H9 (cell line): ENCODE data around the gene TSPAN32. TPM values are rescaled to one million over a fixed set of nuclear protein-coding genes. Genes with fewer than 3 reads are reported as not detected.

ENCODE experiments used
- DNase-seq: peaks from one replicate; pipeline ENCODE4 v3.0.0-alpha.2; 2017
- H2AFZ ChIP-seq: one replicate; pipeline ENCODE4 v1.6.1; 2013; ENCODE audit warnings: mild to moderate bottlenecking, low read length, control low read depth, moderate library complexity
- H2AK5ac ChIP-seq: 2 replicates; pipeline ENCODE4 v1.6.1; 2013; ENCODE audit warnings: low read length, control low read depth, mixed read lengths; ENCODE audit not compliant: insufficient read length
- H2BK120ac ChIP-seq: one replicate; pipeline ENCODE4 v1.6.1; 2013; ENCODE audit warnings: low read depth, mild to moderate bottlenecking, low read length, control low read depth, inconsistent platforms; ENCODE audit not compliant: poor library complexity, severe bottlenecking
- H2BK12ac ChIP-seq: 2 replicates; pipeline ENCODE4 v1.6.1; 2013; ENCODE audit warnings: low read length, control low read depth, mixed read lengths, low read depth; ENCODE audit not compliant: insufficient read length
- H2BK15ac ChIP-seq: 2 replicates; pipeline ENCODE4 v1.6.1; 2013; ENCODE audit warnings: low read depth, low read length, control low read depth
- H2BK20ac ChIP-seq: one replicate; pipeline ENCODE4 v1.6.1; 2013; ENCODE audit warnings: low read depth, mild to moderate bottlenecking, low read length, control low read depth, inconsistent platforms; ENCODE audit not compliant: poor library complexity, severe bottlenecking
- H2BK5ac ChIP-seq: 2 replicates; pipeline ENCODE4 v1.6.1; 2013; ENCODE audit warnings: low read length, control low read depth, mixed read lengths; ENCODE audit not compliant: insufficient read length
- H3K14ac ChIP-seq: 2 replicates; pipeline ENCODE4 v1.6.1; 2013; ENCODE audit warnings: low read length, control low read depth; ENCODE audit not compliant: insufficient read depth
- H3K18ac ChIP-seq: 2 replicates; pipeline ENCODE4 v1.6.1; 2013; ENCODE audit warnings: low read depth, mild to moderate bottlenecking, mixed read lengths, low read length, control low read depth; ENCODE audit not compliant: insufficient read length
- H3K23ac ChIP-seq: 2 replicates; pipeline ENCODE4 v1.6.1; 2013; ENCODE audit warnings: low read length, control low read depth, mixed read lengths, low read depth; ENCODE audit not compliant: insufficient read length
- H3K23me2 ChIP-seq: 2 replicates; pipeline ENCODE4 v1.6.1; 2013; ENCODE audit warnings: low read depth, mild to moderate bottlenecking, mixed read lengths, low read length, control low read depth; ENCODE audit not compliant: insufficient read length, poor library complexity, severe bottlenecking
- H3K27ac ChIP-seq: 2 replicates; pipeline ENCODE4 v1.5.1; 2013; ENCODE audit warnings: low read length, control low read depth, mixed read lengths, low read depth; ENCODE audit not compliant: insufficient read length
- H3K27me3 ChIP-seq: 2 replicates; pipeline ENCODE4 v1.6.1; 2013; ENCODE audit warnings: low read length, control low read depth, inconsistent platforms; ENCODE audit not compliant: insufficient read depth
- H3K4ac ChIP-seq: 2 replicates; pipeline ENCODE4 v1.6.1; 2013; ENCODE audit warnings: low read depth, mild to moderate bottlenecking, control low read depth, inconsistent platforms, low read length, moderate library complexity
- H3K4me1 ChIP-seq: 2 replicates; pipeline ENCODE4 v1.6.1; 2013; ENCODE audit warnings: low read length, control low read depth, inconsistent platforms; ENCODE audit not compliant: insufficient read depth
- H3K4me2 ChIP-seq: 2 replicates; pipeline ENCODE4 v1.6.1; 2013; ENCODE audit warnings: low read length, control low read depth, mixed read lengths; ENCODE audit not compliant: insufficient read length, insufficient read depth
- H3K56ac ChIP-seq: 2 replicates; pipeline ENCODE4 v1.6.1; 2013; ENCODE audit warnings: low read depth, mild to moderate bottlenecking, mixed read lengths, low read length, control low read depth; ENCODE audit not compliant: insufficient read length
- H3K79me1 ChIP-seq: 2 replicates; pipeline ENCODE4 v1.6.1; 2013; ENCODE audit warnings: low read depth, mild to moderate bottlenecking, moderate library complexity, low read length, control low read depth, inconsistent platforms; ENCODE audit not compliant: insufficient read depth, poor library complexity, severe bottlenecking
- H3K79me2 ChIP-seq: 2 replicates; pipeline ENCODE4 v1.6.1; 2013; ENCODE audit warnings: low read length, control low read depth, inconsistent platforms; ENCODE audit not compliant: insufficient read depth
- H3K9ac ChIP-seq: 2 replicates; pipeline ENCODE4 v1.6.1; 2013; ENCODE audit warnings: low read length, control low read depth, mixed read lengths; ENCODE audit not compliant: insufficient read length; ENCODE audit errors: extremely low read depth
- H3K9me3 ChIP-seq: one replicate; pipeline ENCODE4 v1.6.1; 2013; ENCODE audit warnings: low read depth, low read length, inconsistent platforms; ENCODE audit not compliant: control insufficient read depth
- H3T11ph ChIP-seq: one replicate; pipeline ENCODE4 v1.6.1; 2013; ENCODE audit warnings: mild to moderate bottlenecking, low read length, control low read depth, inconsistent platforms
- H4K20me1 ChIP-seq: one replicate; pipeline ENCODE4 v1.6.1; 2013; ENCODE audit not compliant: control insufficient read depth, insufficient read length, insufficient read depth
- H4K5ac ChIP-seq: 2 replicates; pipeline ENCODE4 v1.6.1; 2013; ENCODE audit warnings: low read depth, mild to moderate bottlenecking, mixed read lengths, low read length, control low read depth; ENCODE audit not compliant: insufficient read length
- H4K8ac ChIP-seq: replicated peaks from 2 replicates; pipeline ENCODE4 v1.6.1; 2013; ENCODE audit warnings: low read length, control low read depth, mixed read lengths, low read depth; ENCODE audit not compliant: insufficient read length
- H4K91ac ChIP-seq: 2 replicates; pipeline ENCODE4 v1.6.1; 2013; ENCODE audit warnings: low read depth, mild to moderate bottlenecking, moderate library complexity, mixed read lengths, low read length, control low read depth; ENCODE audit not compliant: insufficient read length
- H3K27ac Mint-ChIP-seq, 3 experiments: 2 replicates in 2 of 3; 3 replicates in 1 of 3; pipeline ENCODE4 v1.8.0; 2020 to 2021; ENCODE audit warnings: mixed read lengths in 3 of 3, mild to moderate bottlenecking in 1 of 3, moderate library complexity in 1 of 3
- H3K27me3 Mint-ChIP-seq: 2 replicates; pipeline ENCODE4 v1.8.0; 2021; ENCODE audit warnings: low read depth, mild to moderate bottlenecking, moderate library complexity, mixed read lengths
- H3K36me3 Mint-ChIP-seq, 3 experiments: 2 replicates in 2 of 3; 3 replicates in 1 of 3; pipeline ENCODE4 v1.8.0; 2020 to 2021; ENCODE audit warnings: low read depth in 3 of 3, mixed read lengths in 3 of 3; ENCODE audit not compliant: insufficient read depth in 1 of 3
- H3K4me1 Mint-ChIP-seq, 2 experiments: 2 replicates each; pipeline ENCODE4 v1.8.0; 2020; ENCODE audit warnings: mixed read lengths in 2 of 2
- H3K4me3 Mint-ChIP-seq, 2 experiments: 2 replicates in 1 of 2; 3 replicates in 1 of 2; pipeline ENCODE4 v1.8.0; 2020 to 2021; ENCODE audit warnings: mild to moderate bottlenecking in 2 of 2, mixed read lengths in 2 of 2, moderate library complexity in 1 of 2
- H3K9me3 Mint-ChIP-seq, 2 experiments: 2 replicates in 1 of 2; 3 replicates in 1 of 2; pipeline ENCODE4 v1.8.0; 2020; ENCODE audit warnings: mild to moderate bottlenecking in 2 of 2, mixed read lengths in 2 of 2, moderate library complexity in 1 of 2
- WGBS: extraction: QIAGEN DNeasy Blood & Tissue Kit; methylation state at CpG from one replicate; pipeline ENCODE4 v1.1.7; 2013; ENCODE audit warnings: missing lambda C conversion rate, low lambda C conversion rate, mixed read lengths; ENCODE audit not compliant: insufficient read length; ENCODE audit errors: extremely low coverage; 5-methylcytosine and 5-hydroxymethylcytosine counted together
- total RNA-seq: library from RNA; stranded (reverse); gene quantifications from 2 replicates; pipeline ENCODE4 v1.2.1, GENCODE V29; 2021
- TF ChIP-seq, protein P1 (sequence below): fragments of 200-600 bp; sonication (generic); conservative IDR thresholded peaks from 3 replicates; pipeline ENCODE4 v1.8.0; 2021; ENCODE audit warnings: antibody characterized with exemption, mild to moderate bottlenecking

The TSPAN32 gene
- total RNA-seq, 1 experiment from 2014 or later, result not detected

DNA sequence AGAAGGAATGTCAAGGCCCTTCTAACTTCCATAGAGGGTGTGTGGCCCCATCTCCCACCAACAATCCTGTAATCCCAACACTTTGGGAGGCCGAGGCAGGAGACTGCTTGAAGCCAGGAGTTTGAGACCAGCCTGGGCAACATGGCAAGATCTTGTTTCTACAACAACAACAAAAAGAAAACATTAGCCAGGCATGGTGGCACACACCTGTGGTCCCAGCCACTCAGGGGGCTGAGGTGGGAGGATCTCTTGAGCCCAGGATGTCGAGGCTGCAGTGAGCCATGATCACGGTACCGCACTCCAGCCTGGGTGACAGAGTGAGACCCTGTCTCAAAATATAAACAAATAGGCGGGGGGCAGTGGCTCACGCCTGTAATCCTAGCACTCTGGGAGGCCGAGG lies 16.9 kb downstream of the TSPAN32 start:
- Histone ChIP-seq H3K9me3 (no peaks in the 10 kb centered on the region), H4K8ac (no peak overlapping the region), H3K27ac (no peak overlapping the region), H2BK120ac (no peak overlapping the region), H2BK5ac (no peak overlapping the region), H3K4me2 (no peak overlapping the region), H3K79me1 (no peaks in the 10 kb centered on the region), H4K5ac (no peak overlapping the region), H3K23ac (no peak overlapping the region), H3K4me1 (no peaks in the 10 kb centered on the region), H3T11ph (no peak overlapping the region), H3K23me2 (no peaks in the 10 kb centered on the region), H2AK5ac (no peak overlapping the region), H3K79me2 (no peaks in the 10 kb centered on the region), H3K14ac (no peak overlapping the region), H4K20me1 (no peaks in the 10 kb centered on the region), H2BK15ac (no peak overlapping the region), H3K9ac (no peak overlapping the region), H4K91ac (no peak overlapping the region), H3K18ac (no peak overlapping the region), H2BK12ac (no peak overlapping the region), H3K27me3 (no peaks in the 10 kb centered on the region; the same call in 1 of the 2 replicates), H3K56ac (no peak overlapping the region), H2BK20ac (no peak overlapping the region), H2AFZ (no peak overlapping the region), H3K4ac (no peak overlapping the region)
- no peak for DNase-seq
- Mint-ChIP-seq H3K36me3 (peaks cover 0 to 2% (median 0%) of the 10 kb centered on the region in 3 experiments; a peak in 1 of 7 replicates), H3K9me3 (peaks cover 7 to 11% of the 10 kb centered on the region in 2 experiments; a peak in 3 of 5 replicates), H3K27ac (no peak overlapping the region), H3K4me3 (no peak overlapping the region), H3K27me3 (peaks cover 48% of the 10 kb centered on the region), H3K4me1 (no peaks in the 10 kb centered on the region)
- TF ChIP-seq, protein P1, sequence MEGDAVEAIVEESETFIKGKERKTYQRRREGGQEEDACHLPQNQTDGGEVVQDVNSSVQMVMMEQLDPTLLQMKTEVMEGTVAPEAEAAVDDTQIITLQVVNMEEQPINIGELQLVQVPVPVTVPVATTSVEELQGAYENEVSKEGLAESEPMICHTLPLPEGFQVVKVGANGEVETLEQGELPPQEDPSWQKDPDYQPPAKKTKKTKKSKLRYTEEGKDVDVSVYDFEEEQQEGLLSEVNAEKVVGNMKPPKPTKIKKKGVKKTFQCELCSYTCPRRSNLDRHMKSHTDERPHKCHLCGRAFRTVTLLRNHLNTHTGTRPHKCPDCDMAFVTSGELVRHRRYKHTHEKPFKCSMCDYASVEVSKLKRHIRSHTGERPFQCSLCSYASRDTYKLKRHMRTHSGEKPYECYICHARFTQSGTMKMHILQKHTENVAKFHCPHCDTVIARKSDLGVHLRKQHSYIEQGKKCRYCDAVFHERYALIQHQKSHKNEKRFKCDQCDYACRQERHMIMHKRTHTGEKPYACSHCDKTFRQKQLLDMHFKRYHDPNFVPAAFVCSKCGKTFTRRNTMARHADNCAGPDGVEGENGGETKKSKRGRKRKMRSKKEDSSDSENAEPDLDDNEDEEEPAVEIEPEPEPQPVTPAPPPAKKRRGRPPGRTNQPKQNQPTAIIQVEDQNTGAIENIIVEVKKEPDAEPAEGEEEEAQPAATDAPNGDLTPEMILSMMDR, result no peak
- no CpG with 5 or more reads among the region's 7 CpGs for WGBS
